Hypothalamus (tissue), 51 donors: ENCODE measurements around the gene ZFYVE9.

Source experiments
- DNase-seq, 51 donors: peaks; one replicate each; lab custom pipeline; 2025; lab: John Stamatoyannopoulos, UW

ZFYVE9 gene

DNA sequence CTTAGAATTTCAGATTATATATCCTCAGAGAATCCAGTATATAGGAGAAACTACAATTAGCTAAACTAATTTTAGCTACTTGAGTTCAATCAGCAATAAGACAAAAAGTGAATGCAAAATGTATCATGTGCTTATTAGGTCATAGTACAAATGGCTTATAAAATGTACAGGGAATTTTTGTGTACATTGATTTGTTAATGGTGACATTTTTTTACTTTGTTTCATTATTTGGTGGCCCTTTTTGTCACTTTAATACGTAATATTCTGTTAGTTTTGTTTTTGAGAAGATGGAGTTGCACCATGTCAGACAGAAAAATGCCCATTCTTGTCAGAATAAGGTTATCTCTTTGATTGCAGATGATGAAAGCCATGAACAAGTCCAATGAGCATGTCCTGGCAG lies 190.5 kb downstream of the ZFYVE9 start:
- no peak for DNase-seq

DNA sequence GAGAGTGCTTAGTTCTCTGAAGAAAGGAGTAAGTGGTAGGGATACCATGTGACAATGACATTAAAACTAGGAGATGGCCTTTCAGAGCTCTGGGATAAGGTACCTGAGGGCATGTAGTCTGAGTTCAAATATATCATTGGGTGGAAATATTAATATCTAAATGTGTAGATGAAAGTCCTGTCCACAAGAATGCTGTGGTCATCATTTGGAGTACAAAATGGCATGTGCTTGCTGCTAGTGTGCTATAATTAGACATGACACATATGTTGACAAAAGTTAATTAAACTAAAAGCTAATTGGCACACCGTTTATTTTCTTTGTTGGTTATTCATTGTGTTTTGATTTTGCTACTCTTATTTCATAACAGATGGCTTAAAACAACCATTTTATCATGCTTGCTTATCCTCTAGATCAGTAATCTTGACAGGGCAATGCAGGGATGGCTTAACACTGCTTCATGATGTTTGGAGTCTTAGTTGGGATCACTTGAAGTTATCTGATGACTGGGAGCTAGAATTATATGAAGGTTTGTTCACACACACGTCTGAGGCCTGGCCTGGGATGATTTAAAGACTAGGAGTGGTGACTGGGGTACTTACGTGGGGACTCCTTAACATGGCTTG lies 193.1 kb downstream of the ZFYVE9 start:
- no peak for DNase-seq

DNA sequence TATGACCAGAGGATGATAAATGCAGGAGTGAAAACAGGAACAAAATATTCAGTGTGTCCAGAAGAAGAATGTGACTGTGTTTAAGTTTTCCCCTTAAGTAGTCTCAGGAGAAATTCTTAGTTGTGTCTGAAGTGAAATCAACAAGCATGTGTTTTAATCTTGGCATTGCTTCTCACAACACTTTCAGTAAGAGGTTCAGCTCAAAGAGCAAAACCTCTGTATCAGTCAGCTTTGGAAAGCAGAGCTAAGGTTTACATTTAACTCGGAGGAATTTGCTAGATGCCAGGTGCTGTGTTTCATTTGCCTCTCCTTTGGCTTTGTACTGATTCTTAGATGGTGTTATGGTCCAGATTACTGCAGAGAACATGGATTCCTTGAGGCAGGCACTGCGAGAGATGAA lies 195.6 kb downstream of the ZFYVE9 start:
- no peak for DNase-seq

DNA sequence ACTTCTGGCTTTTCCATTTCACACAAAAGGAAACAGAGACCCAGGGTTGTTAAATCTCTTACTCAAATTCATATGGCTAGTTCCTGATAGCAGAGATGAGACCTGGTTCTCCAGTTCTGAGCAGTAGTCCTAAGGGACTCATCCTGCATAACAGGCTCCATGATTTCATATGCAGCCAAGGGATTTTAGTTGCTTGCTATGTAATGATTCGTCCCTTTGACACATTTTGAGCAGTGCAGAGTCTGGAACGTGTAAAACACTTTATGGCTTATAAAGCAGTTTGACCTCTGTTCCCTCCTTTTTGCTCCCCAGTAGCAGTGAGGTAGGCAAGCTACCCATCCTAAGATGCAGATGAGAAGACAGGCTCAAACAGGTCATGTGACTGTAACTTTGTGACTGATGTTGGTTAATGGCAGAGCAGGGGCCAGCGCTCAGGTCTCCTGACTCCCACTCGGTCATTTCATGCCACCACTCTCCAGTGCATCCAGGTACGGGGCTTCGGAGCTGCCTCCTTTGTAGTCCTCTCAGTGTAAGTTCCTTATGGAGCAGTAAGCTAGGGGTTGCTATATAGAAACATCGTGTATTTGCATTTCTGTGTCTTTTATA lies 199.9 kb downstream of the ZFYVE9 start:
- no peak for DNase-seq

DNA sequence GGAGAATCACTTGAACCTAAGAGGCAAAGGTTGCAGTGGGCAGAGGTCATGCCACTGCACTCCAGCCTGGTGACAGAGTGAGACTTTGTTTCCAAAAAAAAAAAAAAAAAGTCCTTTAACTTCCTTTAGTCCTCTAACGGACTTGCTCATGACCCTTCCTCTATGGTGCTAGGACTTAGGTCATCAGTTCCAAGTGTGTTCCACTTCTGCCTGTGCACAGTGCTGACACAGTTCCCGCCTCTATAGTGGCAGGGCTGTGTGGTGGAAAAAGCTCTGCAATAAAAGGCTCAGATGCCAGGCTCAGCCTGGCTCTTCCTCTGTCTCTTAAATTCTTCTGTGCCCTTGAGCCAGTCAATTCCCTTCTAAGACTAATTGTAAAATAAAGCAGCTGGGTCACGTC lies 202.1 kb downstream of the ZFYVE9 start:
- no peak for DNase-seq

DNA sequence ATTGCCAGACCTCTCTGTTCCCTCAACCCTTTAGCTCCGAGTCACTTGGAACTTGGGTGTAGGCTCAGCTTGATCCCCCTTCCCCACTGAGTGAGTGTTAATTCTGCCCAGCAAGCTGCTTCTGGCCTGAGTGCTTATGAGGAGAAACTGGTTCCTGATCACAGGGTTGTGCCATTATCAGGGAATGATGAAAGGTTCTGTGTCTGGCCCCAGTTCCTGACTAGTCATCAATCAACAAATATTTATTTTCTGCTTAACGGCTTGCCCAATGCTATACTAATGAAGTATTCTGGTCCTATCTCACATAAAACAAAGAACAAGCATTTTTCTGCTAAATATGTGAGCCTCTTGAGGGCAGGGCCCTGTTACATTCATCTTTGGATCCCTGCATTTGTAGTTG lies 203.4 kb downstream of the ZFYVE9 start:
- no peak for DNase-seq

DNA sequence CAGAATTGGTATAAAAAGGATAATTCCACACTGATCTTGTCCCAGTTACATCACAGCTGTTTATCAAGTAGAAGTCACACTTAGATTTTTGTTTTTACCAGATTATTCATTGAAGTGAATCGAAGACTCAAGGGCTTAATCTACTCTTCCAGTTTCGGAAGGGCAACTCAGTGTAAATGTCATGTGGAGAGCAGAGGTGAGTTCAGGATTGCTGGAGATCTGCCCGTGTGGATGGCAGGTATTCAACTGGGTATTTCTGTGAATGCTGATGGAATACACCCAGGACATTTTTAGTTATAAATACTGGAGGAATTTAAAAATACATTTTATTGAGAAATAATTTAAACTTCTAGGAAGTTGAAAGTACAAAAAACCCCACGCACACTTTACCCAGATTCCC lies 204.8 kb downstream of the ZFYVE9 start:
- no peak for DNase-seq

DNA sequence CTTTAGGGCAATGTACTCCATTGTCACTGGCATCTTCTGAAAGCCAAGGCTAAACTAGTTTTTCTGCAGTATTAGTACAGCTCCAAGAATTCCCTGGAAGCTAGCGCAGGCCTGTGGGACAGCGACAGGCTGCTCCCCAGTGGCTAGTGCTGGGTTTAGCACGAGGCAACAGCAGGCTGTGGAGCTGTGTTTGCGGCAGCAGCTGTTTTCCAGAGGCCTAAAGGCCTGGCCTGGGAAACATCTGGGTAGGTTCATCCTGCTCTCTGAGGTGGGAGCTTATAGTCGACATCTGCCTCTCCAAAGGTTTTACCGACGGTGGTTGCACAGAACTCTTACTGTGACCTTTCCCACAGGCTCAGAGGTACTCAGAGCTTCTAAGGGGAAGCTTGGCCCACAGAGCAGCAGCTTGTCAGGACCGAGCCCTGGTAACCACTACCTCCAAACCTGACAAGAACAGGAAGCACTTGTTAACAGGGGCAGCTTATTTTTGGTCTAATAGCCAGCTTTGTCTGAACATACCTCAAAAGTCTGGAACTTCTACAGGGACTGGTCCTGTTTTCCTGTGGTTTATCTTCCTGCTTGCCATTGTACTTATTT lies 206.9 kb downstream of the ZFYVE9 start:
- DNase-seq = peak in 26 of 51 donors; percentile 8 to 61 (median 35)

DNA sequence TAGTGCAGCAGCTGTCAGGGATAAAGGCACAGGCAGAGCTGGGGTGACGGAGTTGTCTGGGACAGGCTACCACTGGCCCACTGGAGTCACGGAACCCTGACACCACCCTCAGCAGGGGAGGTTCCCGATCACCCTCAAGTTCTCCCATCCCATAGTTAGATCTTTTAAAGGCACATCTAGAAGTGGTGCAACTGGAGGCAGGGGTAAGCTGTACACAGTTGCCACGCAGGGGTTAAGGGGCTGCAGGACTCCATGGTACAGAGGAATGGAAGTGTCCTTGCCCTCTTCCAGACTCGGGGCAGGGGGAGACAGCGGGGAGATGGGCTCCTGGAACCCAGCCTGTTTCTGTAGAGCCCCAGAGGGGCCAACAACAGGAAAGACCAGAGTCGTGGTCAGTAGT lies 210.8 kb downstream of the ZFYVE9 start:
- DNase-seq = no peak

DNA sequence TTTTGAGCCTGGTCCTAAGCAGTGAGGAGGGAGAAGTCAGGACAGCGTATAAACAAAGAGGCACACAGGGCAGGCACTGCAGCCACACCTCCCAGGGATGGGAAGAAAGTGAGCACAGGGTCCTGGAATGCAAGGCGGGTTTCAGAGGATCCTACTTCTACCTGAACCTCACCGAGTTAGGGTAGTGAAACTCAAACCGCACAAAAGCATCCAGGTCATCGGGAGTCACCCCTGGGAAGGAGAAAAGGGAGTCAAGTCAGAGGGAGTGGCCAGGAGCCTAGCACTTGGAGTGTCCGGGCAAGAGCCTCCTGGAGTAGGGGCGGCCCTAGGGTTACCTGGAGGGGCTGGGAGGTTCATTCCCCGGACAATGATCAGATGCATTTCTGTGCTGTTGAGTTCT lies 213.5 kb downstream of the ZFYVE9 start:
- no peak for DNase-seq

DNA sequence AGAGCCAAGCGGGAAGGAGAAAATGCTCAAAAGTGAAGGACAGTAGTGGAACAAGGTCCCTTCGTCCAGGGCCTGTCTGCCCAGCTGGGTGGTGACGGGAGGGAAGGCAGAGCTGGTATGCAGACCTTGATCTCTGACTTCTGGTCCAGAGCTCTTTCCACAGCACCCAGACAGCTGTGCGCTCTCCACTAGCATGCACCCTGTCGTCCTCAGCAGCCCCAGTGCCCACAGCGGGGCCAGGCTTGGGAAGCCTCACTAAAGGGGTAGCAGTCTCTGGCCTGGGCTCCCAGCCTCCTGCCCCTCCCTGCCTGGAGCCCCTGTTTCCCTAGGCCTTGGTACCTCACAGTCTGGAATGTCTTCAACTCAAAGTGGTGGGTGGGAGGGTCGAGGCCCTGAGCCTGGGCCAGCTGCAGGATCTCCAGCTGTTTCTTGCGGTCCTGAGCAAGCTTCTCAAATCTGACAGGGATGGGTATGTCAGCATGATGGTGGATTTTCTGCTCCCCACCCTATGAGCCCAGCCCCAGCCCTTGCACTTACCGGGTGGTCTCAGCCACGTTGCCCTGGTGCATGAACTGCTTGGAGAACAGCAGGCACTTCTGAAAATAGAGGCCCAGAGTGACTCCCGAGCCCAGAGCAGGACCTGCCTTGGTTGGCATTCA lies 214.1 kb downstream of the ZFYVE9 start:
- DNase-seq = no peak

DNA sequence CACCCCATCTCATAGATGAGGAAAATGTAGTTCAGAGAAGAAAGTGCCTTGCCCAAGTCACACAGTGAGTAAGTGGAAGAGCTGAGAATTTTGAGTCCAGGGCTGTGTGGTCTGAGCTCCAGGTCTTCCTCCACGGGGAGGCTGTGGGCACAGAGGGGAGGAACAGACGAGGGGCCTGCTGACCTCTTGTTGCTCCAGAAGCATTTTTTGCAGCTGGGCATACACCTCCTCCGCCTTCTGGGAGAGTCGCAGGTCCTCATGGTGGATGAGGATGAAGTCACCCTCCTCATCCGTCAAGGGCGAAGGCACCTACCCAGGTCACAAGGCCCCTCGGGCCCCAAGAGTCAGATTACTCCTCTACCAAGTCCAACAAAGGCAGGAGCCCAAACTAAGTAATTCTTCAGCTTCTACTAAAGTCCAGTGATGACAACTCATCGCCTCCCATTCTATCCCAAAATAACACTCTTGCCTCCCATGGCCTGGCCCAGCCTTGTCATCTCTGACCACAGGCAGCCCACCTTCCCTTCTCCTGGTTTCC lies 215.0 kb downstream of the ZFYVE9 start:
- no peak for DNase-seq

DNA sequence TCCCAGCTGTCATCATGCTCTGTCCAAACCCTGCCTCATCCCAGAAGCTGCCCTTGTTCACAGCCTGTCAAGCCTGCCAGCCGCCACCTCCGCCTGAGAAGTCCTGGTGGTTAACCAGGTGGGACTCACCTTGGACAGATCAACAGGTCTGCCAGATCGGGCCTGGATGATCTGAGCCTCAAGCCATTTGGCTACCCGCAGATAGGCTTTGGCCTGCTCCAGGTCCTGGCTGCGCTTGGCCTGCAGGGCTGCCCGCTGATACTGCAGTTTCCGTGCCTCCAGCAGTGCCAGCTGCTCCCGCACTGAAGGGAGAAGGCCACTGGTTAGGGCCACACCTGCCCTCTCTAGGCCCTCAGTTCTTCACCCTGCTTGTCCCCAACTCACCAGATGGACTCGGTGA lies 215.5 kb downstream of the ZFYVE9 start:
- DNase-seq = no peak

DNA sequence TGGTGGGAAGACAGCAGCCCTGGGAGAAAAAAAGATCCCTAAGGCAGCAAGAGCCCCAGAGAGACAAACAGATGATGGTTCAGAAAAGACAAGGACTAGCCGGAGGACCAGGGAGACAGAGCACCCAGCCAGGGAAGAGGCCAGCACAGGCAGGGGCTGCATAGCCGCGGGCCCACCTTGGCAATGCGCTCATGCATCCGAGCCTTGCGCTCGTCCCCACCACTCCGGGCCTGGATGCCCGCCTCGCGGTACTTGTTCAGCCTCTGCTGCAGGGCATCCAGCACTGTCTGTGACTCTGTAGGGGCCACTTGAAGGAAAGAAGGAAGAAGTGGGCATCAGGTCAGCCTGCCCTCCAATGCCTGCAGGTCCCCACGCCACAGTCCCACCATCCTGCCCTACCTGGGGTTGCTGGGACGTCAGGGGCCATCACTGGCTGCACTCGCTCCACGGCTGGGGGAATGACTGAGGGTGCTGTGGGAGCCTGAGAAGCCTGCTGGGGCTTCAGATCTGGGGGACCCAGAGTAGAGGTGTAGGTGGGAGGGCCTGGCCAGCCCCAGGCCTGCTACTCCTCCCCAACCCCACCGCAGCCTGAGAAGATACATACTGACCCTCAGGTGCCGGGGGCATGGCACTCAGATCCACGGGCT lies 217.1 kb downstream of the ZFYVE9 start:
- DNase-seq = no peak

DNA sequence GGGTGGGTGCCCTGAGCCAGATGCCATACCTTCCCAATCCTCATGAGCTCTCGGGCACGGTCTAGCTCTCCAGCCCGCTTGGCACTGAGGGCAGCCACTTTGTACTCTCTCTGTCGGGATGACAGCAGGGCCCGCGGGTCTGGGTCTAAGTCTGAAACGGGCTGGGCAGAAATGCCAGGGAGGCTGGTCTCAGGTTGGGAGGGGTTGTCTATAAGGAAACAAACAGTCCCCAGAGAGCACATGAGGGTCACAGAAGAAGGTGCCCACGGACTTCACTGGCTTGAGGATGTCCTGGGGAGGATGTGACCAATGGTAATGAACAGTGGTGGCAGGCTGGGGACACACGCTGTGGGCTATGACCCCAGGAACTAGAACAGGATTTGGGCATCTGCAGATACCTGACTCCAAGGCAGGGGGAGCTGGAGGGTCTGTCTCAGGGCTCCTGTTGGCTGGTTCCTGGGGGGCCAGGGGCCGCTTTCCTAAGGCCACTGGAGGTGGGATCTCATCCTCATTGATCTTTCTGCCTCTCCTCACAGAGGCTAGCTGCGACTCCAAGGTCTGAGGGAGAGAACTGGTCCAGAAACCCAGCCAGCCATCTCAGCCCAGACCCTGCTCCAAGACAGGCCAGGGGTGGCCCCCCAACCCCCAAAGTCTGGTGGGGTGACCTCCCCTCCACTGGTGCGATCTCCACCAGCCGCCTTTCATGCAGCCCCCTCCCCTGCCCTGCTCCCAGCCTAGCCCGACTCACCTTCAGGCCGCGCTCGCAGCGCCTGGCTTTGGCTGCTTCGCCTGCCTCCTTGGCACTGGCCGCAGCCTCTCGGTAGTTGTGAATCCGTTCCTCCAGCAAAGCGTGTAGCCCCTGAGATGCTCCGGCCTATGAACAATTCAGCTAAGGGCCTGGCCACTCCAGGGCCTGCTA lies 218.0 kb downstream of the ZFYVE9 start:
- DNase-seq = no peak

DNA sequence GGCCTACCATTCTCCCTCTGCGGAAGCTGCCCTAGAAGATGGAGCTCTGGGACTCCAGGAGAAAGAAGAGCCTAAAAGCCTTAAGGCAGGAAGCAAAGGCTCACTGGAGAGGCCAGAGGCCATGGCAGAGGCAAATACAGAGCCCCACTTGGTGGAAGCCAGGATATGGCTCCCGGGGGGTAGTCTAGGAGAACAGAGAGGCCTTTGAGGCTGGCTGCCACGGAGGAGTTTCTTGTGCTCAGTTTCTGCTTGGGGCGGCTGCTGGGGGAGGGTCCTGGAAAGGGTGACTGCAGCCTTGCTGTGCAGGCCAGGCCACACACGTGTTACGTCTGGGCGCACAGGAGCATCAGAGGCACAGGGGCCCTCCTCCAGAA lies 218.7 kb downstream of the ZFYVE9 start:
- no peak for DNase-seq

DNA sequence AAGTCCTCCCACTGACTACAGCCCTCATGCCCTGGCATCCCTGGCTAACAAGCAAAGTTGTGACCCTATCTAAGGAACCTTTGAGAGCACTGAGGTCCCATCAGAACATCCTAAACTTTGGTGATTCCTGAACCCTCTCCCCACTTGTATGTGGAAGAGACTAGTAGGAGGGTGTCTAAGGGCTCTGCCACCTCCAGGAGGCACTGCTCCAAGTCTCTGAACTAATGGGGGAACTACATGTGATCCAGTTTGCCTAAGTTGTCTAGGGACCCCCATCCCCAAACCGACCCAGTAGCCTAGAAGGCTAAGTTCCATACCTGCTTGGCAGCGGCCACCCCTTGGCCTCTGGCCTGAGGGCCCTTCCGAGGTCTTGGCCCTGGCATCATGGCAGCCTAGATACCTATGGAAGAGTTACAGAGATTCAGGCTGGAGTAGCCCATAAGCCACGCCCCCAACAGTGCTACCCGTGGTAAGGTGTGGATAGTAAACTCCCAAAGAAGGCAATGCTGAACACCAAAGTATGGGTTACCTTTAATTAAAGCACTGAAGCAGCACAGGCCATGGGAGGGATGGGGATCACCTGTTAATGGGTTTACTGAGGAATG lies 222.4 kb downstream of the ZFYVE9 start:
- DNase-seq = no peak

DNA sequence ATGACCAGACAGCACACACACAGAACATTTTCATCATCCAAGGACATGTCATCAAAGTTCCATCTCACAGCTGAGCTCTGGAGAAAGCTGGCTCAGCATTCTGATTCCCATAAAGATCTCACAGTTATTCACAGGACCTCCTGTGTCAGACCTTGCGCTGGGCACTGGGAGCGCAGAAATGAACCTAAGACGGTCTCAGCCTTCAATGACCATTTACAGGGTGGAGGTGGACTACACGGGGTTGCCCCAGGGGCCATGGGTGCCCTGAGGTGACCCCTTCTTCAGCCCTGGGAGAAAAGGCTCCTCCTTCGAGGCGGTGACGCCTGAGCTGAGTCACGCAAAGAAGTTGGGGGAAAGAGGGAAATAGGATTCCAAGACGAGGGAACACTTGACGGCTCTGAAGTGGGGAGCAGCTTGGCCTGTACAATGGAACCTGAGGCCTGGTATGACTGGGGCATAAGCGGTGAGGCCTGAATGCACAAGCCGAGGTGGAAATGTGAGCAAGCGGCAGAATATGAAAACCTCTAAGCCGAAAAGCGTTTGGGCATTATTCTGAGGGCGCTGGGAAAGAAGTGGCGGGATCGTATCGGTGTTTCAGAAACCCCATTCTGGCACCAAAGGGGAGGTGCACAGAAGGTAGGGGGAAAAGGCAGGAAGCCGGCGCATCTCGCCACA lies 223.3 kb downstream of the ZFYVE9 start:
- DNase-seq = peak in 25 of 51 donors; percentile 5 to 71 (median 36)
